HG03575 (cell line): ENCODE results near the gene DCTN4.

ENCODE experiments used
- ATAC-seq: cut with Tn5 transposase; IDR thresholded peaks from one replicate; pipeline ENCODE4 v1.9.1; 2021; ENCODE audit not compliant: unreplicated experiment, insufficient number of reproducible peaks, low FRiP score; ENCODE audit errors: extremely low read depth

The DCTN4 gene

DNA sequence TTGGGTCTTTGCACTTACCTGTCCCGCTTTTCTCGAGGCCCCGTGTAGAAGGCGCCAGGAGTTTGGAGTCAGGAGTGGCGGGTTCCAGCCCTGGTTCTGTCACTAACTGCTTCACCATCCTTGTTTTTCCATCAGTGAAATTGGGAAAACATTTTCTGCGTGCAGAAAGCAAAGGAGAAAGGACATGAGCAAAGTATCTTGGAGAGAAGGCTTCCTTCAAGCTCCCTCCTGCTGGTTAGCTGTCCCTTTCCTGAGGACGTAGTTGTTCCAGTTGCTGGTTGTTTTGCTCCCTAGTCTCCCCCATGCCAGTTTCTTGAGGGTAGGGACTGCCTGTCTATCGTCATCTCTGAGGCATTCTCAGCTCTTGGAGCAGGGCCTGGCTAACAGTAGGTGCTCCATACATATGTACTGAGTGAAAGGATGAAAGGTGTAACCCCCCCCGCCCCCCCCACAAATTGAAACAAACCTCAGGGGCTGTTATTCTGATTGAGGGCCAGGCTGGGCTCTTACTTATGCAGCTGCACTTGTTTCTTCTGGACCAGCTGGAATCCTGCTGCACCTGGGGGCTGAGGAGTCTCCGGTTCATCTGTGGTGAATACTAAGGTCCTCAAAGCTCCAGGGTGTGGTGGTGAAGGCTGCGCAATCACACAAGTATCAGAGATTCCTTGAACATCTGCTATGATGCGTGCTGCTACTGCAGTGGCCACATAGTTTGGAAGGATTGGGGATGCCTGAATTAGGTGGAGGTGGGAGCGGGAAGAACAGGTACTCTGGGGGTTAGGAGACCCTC lies 20.8 kb upstream of the DCTN4 start:
- ATAC-seq, result no peak

DNA sequence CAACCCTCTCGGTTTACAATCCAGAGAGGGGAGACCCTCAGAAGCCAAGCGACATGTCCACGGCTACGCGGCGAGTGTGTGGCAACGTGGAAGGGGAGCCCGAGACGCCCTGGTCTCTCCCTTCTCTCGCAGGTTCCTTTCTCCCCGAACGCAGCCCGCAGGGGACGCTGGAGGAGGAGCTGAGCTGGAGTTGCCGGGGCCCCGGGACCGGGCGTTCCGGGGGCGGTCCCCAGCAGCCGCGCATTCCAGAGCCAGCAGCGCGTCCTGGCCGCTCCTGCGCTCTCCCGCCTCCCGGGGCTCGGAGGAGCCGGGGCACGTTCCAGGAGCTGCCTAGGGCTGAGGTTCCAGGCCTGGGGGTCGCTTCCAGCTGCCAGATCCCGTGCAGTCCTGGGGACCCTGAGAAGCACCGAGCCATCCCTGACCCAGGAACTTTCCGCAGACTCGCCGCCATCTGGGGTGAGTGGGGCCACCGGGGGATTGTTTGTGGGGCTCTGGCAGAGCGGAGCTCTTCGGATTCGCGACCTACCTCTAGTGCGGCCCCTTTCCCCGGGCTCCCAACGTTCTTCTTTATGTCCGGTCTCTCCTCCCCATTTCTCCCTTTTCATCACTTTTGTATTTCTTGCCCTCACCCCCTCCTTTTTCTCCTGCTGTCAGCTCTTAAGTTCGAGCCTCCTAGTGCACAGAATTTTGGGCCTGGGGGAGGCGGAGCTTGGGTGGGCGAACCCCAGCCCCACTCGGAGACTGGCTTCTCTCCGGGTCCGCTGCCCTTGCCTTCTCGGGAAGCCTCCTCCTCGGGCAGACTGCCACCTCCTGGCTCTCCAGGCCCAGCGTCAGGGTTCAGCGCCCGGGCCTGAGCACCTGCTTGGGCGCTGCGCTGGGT lies 19.9 kb upstream of the DCTN4 start, which contains the start of gene SMIM3:
Gene SMIM3, plus strand, starts transcription at position 241 of the 880 bp plus-strand sequence. CDS start 16,684 bp downstream, outside the sequence.
- no peak for ATAC-seq

DNA sequence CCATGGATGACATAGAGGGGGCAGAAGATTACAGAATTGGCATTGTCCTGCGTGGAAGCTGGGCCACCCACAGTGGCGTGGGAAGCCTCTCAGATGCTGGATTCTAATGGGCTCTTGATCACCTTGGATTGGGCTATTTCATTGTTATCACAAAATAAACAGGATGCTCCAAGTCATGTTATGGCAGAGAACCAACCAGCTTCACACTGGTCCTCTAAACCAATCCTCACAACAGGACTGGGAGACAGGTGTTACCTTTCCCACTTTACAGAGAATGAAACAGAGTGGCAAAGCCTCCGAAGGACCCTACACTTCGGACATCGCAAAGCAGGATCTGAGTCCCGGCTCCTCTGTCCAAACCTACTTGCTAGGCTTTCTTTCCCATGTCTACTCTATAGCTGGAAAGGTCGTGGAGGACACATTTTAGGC lies 19.3 kb upstream of the DCTN4 start:
- no peak for ATAC-seq

DNA sequence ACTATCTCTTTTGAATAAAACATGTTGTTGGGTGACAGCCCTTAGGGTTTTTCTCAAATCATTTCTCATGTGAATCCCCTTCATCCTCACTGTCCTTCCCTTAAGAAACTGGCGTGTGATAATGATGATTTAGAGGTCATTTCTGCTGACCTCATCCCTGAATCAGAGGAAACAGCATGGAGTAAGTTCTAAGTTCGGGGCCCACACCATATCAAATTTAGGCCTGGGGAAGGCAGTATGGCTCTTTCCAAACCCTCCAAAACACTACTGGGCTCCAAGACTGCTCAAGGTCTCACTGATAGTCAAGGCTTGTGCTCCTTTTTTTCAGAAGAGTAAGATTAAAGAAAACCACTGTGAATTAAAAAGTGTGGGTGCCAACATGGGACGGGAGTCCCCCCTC lies 18.9 kb upstream of the DCTN4 start:
- ATAC-seq, result no peak

DNA sequence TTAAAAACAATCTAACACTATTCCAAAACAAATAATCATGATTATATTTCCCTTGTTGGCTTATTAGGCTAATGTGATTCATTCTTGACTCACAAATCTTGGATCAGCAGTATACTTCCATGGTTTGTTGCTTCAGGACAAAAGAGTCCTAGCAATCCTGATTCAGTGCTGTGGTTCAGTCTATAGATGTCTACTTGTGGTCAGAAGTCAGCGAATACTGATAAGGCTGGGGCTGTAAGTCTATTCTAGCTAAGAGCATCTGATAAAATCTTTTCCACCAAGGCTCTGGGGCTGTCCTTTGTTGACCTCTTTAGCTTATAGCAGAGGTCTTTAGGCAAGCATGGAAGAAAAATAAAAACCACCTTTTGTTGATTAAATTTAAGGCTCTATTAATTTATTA lies 15.3 kb upstream of the DCTN4 start:
- ATAC-seq, result no peak

DNA sequence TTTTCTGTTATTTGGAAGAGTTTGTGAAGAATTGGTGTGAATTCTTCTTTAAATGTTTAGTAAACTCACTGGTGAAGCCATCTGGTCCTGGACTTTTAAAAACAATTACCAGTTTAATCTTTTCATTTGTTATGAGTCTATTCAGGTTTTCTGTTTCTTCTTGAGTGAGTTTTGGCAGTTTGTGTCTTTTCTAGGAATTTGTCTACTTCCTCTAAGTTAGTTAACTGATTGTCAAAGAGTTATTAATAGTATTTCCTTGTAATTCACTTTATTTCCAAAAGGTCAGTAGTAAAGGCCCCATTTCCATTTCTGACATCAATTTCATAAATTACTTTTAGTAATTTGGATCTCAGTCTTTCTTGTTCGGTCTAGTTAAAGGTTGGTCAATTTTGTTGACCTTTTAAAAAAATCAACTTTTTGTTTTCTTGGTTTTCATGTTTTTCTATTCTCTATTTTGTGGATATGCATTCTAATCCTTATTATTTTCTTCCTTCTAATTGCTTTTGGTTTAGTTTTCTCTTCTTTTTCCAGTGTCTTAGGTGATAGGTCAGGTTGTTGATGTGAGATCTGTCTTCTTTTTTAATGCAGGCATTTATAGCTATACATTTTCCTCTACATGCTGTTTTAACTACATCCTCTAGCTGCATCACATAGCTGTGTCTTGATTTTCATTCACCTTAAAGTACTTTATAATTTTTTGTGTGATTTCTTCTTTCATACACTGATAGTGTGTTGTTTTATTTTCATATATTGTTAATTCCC lies 12.4 kb upstream of the DCTN4 start:
- ATAC-seq, result no peak

DNA sequence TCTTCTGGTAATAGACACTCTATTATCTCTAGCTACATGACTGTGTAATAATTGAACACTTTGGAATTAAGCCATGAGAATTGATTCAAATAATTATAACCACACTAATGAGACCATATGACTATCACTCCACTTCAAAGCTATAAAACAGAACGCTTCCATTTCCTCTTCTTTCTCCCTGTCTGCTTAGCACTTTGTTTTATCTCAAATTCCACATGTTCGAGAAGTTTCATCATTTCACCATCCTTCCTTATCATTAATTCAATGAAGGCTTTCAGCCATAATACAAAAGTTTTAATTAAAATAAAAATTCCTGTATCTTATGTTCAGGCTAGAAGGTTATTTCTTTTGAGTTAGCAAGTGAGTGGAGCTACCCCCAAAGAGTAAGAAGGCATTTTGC lies 7.4 kb upstream of the DCTN4 start:
- no peak for ATAC-seq

DNA sequence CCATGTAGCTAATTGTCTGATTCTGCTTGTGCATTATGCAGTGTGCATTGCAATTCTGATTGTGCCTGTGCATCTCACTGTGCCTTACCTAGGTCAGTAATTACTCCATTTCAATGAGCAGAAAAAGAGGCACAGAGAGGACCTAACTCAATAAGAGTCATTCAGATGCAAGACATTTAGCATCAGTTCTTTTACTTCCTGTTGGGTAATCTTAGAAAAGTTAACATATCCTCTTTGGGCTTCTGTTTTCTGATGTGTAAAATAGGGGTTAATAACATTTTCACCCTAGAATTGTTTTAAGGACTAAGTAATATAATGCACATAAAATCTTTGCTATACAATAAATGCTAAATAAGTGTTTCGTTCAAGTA lies 7.0 kb upstream of the DCTN4 start:
- no peak for ATAC-seq

DNA sequence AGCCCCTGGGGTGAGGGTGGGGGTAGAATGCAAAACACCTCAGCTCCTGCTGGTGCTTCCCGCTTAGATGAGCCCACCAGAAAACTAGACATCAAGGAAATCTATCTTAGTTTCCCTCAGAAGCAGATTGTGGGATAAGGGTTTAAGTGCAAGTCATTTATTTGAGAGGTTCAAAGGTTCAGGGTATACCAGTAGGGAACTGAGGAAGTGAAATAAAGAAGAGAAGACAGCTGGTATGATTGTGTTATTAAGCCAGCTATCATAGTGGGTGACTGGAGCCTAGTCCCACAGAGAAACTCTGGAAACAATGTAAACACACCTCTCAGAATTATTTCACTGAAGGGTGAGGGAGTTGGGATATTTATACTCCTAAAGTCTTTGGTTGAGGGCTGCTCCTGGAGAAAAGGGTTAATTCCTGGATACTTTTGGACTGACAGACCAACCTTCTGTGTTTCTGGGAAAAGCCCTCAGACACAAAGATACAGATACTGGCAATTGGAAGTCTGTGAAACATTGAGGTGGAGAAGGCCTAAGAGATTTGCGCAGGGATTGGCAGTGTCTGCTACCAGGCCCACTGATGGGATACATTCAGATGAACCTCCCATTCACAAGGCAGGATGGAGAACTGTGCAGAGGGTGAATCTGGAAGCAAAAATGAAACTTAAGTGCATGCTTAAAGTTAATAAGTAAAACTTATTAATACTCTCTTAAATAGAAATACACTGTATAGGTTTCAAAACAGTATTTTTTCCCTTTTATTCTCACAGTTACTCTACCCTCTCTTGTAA lies 6.4 kb upstream of the DCTN4 start:
- ATAC-seq, result no peak

DNA sequence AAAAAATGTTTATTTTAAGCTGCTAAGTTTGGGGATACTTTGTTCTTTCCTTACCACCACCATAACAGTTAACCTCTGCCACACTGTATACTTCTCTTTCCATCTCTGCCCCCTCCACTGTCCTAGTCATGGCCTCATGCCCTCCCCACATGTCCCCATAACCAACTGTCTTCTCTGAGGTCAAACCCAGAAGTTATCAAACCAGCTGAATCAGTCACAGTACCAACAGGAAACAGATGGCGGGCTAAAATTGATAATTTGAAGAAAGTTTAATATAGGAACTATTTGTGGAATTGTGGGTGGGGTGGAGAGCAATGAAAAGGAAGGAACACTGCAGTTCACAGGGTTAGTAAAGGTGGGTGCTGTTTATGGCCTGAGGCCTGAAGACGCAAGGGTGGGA lies 5.7 kb upstream of the DCTN4 start:
- ATAC-seq, result no peak

DNA sequence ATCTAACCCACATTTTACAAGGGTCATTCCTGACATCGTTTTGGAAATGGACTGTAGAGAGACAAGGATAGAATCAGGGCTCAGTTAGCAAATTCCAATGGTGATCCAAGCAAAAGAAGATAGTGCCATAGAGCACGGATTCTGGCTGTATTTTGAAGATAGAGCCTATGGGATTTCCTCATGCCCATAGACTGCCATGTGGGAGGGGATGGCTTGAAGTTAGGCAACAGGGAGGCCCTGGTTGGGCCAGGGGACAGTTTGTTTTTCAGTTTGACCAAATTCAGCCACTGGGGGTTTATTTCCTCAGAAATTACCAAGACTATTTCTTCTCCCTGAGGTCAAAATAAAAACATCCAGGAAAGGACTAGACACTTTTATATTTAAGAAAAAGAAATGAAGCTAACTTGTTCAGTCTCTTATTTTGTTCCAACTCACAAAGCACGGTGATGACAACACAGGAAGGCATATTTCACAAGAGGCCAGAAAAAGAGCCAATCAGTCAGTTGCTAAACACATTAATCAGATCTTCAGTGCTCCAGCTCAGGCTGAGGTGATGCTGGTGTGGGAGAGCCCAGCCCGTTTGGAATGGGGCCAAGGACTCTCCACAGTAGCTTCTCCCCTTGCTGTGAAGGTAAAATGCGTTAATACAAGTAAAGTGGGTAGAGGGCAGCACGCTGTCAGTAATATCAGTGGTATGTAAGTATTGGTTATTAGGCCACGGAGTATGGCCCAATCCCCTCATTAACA lies 4.4 kb upstream of the DCTN4 start:
- no peak for ATAC-seq

DNA sequence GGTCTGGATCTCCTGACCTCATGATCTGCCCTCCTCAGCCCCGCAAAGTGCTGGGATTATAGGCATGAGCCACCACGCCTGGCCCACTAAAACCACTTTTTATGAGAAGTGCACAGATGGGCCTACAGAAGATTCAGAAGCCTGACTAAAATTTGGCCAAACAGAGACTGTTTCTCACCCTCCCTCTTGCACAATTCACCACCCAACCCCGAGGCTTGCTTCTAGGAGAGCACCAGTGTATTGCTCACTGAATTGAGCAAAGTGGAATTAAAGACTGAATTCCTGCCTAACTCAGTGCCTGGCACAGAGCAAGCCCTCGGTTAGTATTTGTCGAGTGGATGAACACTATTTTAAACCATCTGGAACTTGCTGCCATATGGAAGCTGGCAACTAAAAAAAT lies 3.4 kb upstream of the DCTN4 start:
- ATAC-seq, result no peak

DNA sequence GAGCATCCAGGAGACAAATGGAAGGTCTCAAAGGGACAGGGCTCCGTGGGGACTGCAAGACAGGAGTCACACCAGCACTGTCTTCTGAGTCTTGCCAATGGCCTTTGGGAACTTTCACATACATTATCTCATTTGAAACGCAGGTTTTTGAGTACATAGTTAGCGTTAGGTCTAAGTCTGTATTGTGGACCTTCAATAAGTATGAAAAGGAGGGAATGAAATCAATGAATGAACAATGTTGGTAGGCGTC lies 442 bp upstream of the DCTN4 start:
- ATAC-seq, result no peak

DNA sequence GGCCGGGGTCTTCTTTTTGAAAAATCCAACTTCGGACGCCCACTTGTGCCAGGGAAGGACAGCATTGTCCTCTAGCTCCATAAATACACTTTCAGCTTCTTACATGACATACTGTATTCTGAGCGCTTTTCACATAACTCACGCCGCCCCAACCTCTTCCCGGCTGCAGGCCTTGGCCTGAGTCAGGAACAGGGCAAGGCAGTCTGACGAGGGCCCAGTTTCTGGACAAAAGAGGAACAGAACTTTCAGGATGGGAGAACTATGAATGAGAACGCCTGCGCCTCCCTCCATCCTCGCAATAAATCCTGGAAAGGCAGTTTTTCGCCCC lies 650 bp downstream of the DCTN4 start:
- ATAC-seq, result no peak

DNA sequence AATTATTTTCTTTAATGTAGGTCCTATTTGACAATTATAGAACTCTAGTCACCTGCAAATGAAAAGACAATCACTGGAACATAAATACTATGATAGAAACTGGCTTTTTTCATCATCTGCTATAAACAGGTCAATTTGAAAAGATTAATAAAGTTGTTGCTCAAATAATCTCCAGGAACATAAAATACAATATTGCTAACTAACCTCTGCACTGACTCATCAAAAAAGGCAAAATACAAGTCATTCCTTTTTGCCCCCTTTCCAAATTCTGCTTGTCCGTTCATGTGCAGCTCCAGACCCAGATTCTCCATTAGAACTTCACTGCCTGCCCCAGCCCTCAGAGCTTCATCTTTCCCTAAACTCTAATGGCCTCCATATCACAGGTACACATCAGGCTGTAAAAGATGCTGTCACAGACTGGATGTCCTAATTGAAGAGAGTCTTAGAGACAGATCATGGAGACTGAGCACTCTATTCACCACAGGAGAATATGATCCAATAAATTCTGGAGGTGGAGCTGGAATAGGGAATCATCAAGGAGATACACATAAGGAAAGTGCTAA lies 1.6 kb downstream of the DCTN4 start:
- ATAC-seq, result no peak

DNA sequence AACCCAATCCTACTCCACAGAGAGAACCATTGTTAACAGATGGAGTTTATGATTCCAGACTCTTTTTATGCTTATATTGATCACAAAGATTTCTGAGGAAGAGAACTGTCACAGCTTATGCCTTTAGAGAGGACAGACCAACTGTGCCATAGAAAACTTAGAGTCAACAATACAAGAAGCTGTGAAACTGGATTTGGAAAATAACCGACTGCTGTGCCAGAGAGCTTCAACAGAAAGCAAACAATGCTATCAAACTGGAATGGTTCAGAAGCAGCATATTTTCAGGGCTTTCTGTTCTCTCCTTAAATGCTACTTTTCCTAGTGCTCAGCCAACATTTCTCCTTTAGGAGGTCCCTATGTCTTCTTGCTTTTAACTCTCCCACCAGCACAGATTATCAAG lies 5.0 kb downstream of the DCTN4 start:
- ATAC-seq, result no peak

DNA sequence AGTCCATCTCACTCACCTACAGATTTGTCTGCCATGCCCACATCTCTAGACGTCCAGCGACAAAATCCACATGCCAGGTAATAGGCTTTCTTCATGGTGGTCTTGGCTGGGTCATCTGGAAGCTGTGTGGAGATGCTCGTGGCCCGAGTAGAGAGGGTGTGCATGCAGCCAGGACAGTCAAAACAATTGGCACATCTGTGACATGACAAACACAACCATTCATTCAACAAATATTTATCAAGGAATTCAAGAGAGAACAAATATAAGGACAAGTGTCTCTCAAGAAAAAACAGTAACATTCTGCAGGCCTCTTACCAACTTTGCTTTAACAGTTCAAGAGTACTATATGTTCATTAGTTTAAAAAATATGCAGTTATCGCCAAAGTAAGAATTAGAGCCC lies 5.4 kb downstream of the DCTN4 start:
- ATAC-seq, result no peak

DNA sequence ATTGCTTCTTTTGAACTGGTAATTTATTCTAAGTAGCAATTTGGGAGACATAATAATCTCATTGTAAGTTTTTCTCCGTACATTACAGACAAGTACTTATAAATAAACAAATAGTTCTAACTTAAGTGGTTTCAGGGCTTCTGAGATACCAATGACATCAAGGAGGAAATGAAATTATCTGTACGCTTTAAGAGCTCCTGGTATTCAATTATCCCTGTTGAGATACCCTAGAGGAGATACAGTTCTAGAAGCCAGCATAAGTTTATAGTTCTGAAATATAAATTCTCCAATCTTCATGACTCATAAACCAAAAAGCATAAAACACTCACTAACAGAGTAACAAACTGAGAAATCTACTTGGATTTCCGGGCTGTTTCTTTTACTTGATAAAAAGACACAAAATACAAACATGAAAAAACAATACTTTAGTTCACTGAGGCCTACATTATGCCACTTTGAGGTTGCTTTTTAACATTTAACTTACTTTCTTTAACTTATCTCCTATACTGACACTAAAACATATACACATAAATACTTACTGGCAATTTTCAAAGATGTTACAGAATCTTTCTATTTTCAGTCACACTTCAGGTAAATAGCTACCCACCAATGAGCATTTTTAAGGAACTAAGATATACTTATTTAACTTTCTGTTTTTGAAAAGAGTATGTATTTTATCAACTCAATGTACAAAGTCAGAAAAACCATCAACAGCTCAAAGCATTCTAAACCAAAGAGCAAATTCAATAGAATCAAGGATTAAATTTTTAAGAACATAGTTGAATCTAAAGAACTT lies 7.5 kb downstream of the DCTN4 start:
- ATAC-seq, result no peak
